GM21576 (cell line): ENCODE measurements around the gene CENPF.

ENCODE experiments used
- ATAC-seq: cut with Tn5 transposase; IDR thresholded peaks from one replicate; pipeline ENCODE4 v1.9.1; 2021; ENCODE audit warnings: mild to moderate bottlenecking, moderate library complexity; ENCODE audit not compliant: unreplicated experiment

CENPF gene

GRCh38 chr1:214617246-214617645 lies 14.3 kb downstream of the CENPF start:
- no peak for ATAC-seq

- no peak for ATAC-seq
These were observed 14.8 kb downstream of the CENPF start for GRCh38 chr1:214617843-214618242.

- ATAC-seq: no peak
These were observed 18.2 kb downstream of the CENPF start for GRCh38 chr1:214621236-214621635.

GRCh38 chr1:214623430-214623829 lies 20.4 kb downstream of the CENPF start:
- no peak for ATAC-seq

GRCh38 chr1:214632091-214632490 lies 29.1 kb downstream of the CENPF start:
- no peak for ATAC-seq

GRCh38 chr1:214633686-214634085 lies 30.7 kb downstream of the CENPF start:
- no peak for ATAC-seq

GRCh38 chr1:214634267-214634666 lies 31.3 kb downstream of the CENPF start:
- no peak for ATAC-seq

GRCh38 chr1:214635086-214635485 lies 32.1 kb downstream of the CENPF start:
- no peak for ATAC-seq

- ATAC-seq: no peak
These were observed 32.5 kb downstream of the CENPF start for GRCh38 chr1:214635506-214635905.

- no peak for ATAC-seq
These were observed 33.4 kb downstream of the CENPF start for GRCh38 chr1:214636436-214636835.

- no peak for ATAC-seq
These were observed 34.1 kb downstream of the CENPF start for GRCh38 chr1:214637125-214637524.

- peak; percentile 76 for ATAC-seq
These were observed 34.9 kb downstream of the CENPF start for GRCh38 chr1:214637722-214638458.

GRCh38 chr1:214638459-214638807 lies 35.4 kb downstream of the CENPF start:
- ATAC-seq: no peak

GRCh38 chr1:214638997-214639396 lies 36.0 kb downstream of the CENPF start:
- ATAC-seq: no peak

GRCh38 chr1:214640431-214641213 lies 37.6 kb downstream of the CENPF start:
- no peak for ATAC-seq

- no peak for ATAC-seq
These were observed 38.4 kb downstream of the CENPF start for GRCh38 chr1:214641214-214641895.

GRCh38 chr1:214643030-214643429 lies 40.0 kb downstream of the CENPF start:
- no peak for ATAC-seq

- no peak for ATAC-seq
These were observed 42.7 kb downstream of the CENPF start for GRCh38 chr1:214645712-214646111.

- ATAC-seq: no peak
These were observed 45.8 kb downstream of the CENPF start for GRCh38 chr1:214648801-214649200.

GRCh38 chr1:214649607-214650006 lies 46.6 kb downstream of the CENPF start:
- ATAC-seq: no peak

GRCh38 chr1:214650664-214651063 lies 47.7 kb downstream of the CENPF start:
- ATAC-seq: no peak

GRCh38 chr1:214657299-214657698 lies 54.3 kb downstream of the CENPF start:
- no peak for ATAC-seq
